Stomach smooth muscle (tissue), 2 donors: Measurements from ENCODE around the gene PIP5K1C.
"Not testable (repeated sequence)": the region's sequence is repeated elsewhere in the genome, so short reads cannot be mapped to it uniquely, and the experiment has no call there.

Source experiments
- H3K27ac ChIP-seq: one replicate; pipeline ENCODE4 v1.7.0; 2013; ENCODE audit warnings: mild to moderate bottlenecking, low read length, inconsistent platforms
- H3K27me3 ChIP-seq, 2 donors: one replicate each; pipeline ENCODE4 v1.7.0; 2013; ENCODE audit warnings: low read length in 2 of 2; ENCODE audit not compliant: insufficient read depth in 2 of 2, control insufficient read depth in 1 of 2
- H3K36me3 ChIP-seq, 2 donors: one replicate each; pipeline ENCODE4 v1.7.0; 2013; ENCODE audit warnings: low read length in 2 of 2; ENCODE audit not compliant: control insufficient read depth in 2 of 2, insufficient read depth in 2 of 2
- H3K4me1 ChIP-seq: one replicate; pipeline ENCODE4 v1.7.0; 2013; ENCODE audit warnings: low read length; ENCODE audit not compliant: control insufficient read depth, insufficient read depth
- H3K4me3 ChIP-seq, 2 donors: one replicate each; pipeline ENCODE4 v1.7.0; 2013; ENCODE audit warnings: low read length in 2 of 2
- H3K9ac ChIP-seq, 2 donors: one replicate each; pipeline ENCODE4 v1.7.0; 2013; ENCODE audit warnings: low read length in 2 of 2, mild to moderate bottlenecking in 1 of 2
- H3K9me3 ChIP-seq, 2 donors: one replicate each; pipeline ENCODE4 v1.7.0; 2013; ENCODE audit warnings: low read length in 2 of 2; ENCODE audit not compliant: control insufficient read depth in 2 of 2
- donor health status: healthy.
- donor health status: Pancreatic carcinoma.

The PIP5K1C gene

DNA sequence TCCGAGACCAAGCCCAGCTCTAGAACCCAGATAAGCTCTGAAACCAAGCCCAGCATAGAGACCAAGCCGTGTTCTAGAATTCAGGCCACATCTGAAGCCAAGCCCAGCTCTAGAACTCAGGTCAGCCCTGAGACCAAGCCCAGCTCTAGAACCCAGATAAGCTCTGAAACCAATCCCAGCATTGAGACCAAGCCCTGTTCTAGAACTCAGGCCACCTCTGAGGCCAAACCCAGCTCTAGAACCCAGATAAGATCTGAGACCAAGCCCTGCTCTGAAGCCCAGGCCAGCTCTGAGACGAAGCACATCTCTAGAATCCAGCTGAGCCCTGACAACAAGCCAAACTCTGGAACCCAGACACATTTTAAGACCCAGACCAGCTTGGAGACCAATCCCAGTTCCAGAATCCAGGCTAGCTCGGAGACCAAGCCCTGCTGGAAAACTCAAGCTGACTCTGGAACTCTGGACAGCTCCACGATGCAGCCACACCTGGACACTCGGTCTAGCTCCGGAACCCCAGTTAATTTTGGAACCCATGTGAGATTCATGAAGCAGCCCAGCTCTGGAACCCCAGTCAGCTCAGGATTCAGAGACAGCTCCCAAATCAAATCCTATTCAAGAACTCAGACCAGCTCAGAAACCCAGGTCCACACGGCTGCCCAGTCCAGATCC is 109.1 kb downstream of the PIP5K1C start:
- Histone ChIP-seq H3K4me3 (no peak overlapping the region), H3K9ac (no peak overlapping the region), H3K27ac (no peak overlapping the region), H3K36me3 (no peaks in the 10 kb centered on the region), H3K4me1 (peaks cover 10% of the 10 kb centered on the region), H3K9me3 (no peaks in the 10 kb centered on the region), H3K27me3 (peaks cover 0 to 6% of the 10 kb centered on the region in 2 donors)

DNA sequence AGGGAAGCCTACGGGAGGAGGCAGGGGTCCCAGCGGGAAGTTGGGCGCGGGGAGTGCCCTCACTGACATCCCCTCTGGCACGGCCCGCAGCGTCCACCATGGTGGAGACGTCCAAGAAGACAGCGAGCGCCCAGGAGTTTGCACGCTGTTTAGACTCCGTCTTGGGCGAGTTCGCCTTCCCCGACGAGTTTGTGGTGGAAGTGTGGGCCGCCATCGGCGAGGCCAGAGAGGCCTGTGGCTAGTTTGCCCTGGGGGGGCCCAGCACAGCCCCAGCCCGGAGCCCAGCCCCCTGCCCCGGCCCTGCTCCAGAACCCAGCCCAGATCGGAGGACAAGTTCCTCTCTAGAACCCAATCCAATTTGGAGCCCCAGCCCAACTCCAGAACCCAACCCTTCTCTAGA is 110.3 kb downstream of the PIP5K1C start:
- Histone ChIP-seq H3K9me3 (no peaks in the 10 kb centered on the region), H3K4me1 (peaks cover 19% of the 10 kb centered on the region), H3K27ac (no peak overlapping the region), H3K27me3 (peaks cover 4 to 16% of the 10 kb centered on the region in 2 donors), H3K36me3 (no peaks in the 10 kb centered on the region), H3K9ac (no peak overlapping the region), H3K4me3 (no peak overlapping the region)

- Histone ChIP-seq H3K27ac (no peak overlapping the region), H3K9ac (no peak overlapping the region), H3K9me3 (no peaks in the 10 kb centered on the region), H3K4me3 (no peak overlapping the region), H3K36me3 (no peaks in the 10 kb centered on the region), H3K4me1 (peaks cover 19% of the 10 kb centered on the region), H3K27me3 (peaks cover 6 to 16% of the 10 kb centered on the region in 2 donors)
Measured at GRCh38 chr19:3589439-3589838, 110.8 kb downstream of the PIP5K1C start.

DNA sequence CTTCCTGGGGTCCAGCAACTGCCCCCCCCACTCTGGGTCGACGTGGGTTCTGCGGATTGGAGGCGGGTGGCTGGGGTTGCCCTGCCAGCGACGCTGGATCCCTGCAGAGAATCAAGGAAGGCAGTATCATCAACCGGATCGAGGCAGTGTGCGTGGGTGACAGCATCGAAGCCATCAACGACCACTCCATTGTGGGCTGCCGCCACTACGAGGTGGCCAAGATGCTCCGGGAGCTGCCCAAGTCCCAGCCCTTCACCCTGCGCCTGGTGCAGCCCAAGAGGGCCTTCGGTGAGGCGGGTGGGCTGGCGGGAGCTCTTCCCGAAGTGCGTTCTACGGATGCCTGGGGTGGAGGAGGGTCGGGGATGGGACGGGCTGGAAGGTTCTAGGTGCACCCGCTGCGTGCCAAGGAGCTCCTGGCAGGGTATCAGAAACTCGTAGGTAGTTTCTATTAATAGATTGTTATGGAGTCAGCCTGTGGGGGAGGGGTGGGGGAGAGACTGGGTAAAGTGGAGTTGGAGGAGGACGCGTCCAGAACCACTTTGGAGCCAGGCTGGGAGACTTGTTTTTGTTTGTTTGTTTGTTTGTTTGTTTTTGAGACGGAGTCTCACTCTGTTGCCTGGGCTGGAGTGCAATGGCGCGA is 113.4 kb downstream of the PIP5K1C start:
- peaks cover 7 to 16% of the 10 kb centered on the region in 2 donors for H3K27me3 ChIP-seq
- H3K9ac ChIP-seq, result no peak overlapping the region
- no peaks in the 10 kb centered on the region for H3K9me3 ChIP-seq
- peaks cover 19% of the 10 kb centered on the region for H3K4me1 ChIP-seq
- H3K27ac ChIP-seq, result no peak overlapping the region
- H3K4me3 ChIP-seq, result peak overlapping the region; percentile 29 to 40
- H3K36me3 ChIP-seq, result no peaks in the 10 kb centered on the region

GRCh38 chr19:3586127-3586626 is 114.1 kb downstream of the PIP5K1C start:
- Histone ChIP-seq H3K4me1 (peaks cover 19% of the 10 kb centered on the region), H3K27me3 (peaks cover 7 to 16% of the 10 kb centered on the region in 2 donors), H3K27ac (no peak overlapping the region), H3K9me3 (no peaks in the 10 kb centered on the region), H3K9ac (no peak overlapping the region), H3K4me3 (peak overlapping the region in 1 of 2 donors; percentile 47), H3K36me3 (no peaks in the 10 kb centered on the region)

GRCh38 chr19:3585301-3586126 is 114.8 kb downstream of the PIP5K1C start, which contains the start of gene GIPC3:
GIPC3 (plus strand) TSS chr19:3585478; CDS start chr19:3585598, 120 bp downstream.
- Histone ChIP-seq H3K9me3 (no peaks in the 10 kb centered on the region), H3K27me3 (peaks cover 7 to 16% of the 10 kb centered on the region in 2 donors), H3K4me3 (peak within 1 kb of the TSS in 1 of 2 donors; percentile 47), H3K4me1 (peaks cover 19% of the 10 kb centered on the region), H3K27ac (no peak within 1 kb of the TSS), H3K36me3 (no peaks in the 10 kb centered on the region), H3K9ac (no peak within 1 kb of the TSS)

DNA sequence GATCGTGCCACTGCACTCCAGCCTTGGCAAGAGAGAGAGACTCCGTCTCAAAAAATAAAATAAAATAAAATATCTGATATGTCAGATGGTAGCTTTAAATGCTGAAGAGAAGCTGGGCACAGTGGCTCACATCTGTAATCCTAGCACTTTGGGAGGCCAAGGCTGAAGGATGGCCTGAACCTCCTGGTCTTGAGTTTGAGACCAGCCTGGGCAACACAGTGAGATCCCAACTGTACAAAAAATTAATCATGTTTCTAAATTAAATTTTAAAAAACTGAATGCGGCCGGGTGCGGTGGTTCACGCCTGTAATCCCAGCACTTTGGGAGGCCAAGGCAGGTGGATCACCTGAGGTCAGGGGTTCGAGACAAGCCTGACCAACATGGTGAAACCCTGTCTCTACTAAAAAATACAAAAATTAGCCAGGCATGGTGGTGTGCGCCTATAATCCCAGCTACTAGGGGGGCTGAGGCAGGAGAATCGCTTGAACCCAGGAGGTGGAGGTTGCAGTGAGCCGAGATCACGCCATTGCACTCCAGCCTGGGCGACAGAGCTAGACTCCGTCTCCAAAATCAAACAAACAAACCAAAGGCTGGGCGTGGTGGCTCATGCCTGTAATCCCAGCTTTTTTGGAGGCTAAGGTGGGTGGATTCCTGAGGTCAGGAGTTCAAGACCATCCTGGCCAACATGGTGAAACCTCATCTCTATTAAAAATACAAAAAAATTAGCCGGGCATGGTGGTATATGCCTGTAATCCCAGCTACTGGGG is 116.0 kb downstream of the PIP5K1C start:
- H3K9ac ChIP-seq, H3K36me3 ChIP-seq, H3K27ac ChIP-seq, H3K4me3 ChIP-seq, H3K9me3 ChIP-seq: not testable (repeated sequence)
- Histone ChIP-seq H3K4me1 (peaks cover 19% of the 10 kb centered on the region), H3K27me3 (peaks cover 7 to 16% of the 10 kb centered on the region in 2 donors)

GRCh38 chr19:3581792-3582191 is 118.5 kb downstream of the PIP5K1C start:
- Histone ChIP-seq H3K4me1 (peaks cover 15% of the 10 kb centered on the region), H3K27me3 (peaks cover 7 to 14% of the 10 kb centered on the region in 2 donors)
- not testable (repeated sequence) for H3K9me3 ChIP-seq, H3K36me3 ChIP-seq, H3K4me3 ChIP-seq, H3K9ac ChIP-seq, H3K27ac ChIP-seq
